Measurements from ENCODE around the gene UQCRC1.

DNA sequence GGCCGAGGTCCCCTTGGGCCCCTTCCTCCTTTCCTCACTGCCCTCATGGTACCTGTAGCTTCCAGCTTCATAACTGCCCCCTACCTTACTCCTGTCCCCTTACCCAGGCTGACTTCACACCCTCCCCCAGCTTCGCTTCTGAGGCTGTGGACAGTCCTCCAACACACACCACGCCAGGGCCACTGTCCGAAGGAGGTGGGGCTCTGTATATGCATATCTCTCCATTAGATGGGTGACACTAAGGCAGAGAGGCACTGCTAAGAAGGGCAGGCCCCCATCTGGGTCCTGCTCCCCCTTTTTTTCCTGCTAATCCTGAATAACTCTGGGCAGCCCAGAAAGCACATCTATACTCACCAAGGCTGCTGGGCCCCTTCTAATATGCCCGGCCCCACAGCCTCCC lies 13.3 kb downstream of the UQCRC1 start:
- TF ChIP-seq, protein P1, sequence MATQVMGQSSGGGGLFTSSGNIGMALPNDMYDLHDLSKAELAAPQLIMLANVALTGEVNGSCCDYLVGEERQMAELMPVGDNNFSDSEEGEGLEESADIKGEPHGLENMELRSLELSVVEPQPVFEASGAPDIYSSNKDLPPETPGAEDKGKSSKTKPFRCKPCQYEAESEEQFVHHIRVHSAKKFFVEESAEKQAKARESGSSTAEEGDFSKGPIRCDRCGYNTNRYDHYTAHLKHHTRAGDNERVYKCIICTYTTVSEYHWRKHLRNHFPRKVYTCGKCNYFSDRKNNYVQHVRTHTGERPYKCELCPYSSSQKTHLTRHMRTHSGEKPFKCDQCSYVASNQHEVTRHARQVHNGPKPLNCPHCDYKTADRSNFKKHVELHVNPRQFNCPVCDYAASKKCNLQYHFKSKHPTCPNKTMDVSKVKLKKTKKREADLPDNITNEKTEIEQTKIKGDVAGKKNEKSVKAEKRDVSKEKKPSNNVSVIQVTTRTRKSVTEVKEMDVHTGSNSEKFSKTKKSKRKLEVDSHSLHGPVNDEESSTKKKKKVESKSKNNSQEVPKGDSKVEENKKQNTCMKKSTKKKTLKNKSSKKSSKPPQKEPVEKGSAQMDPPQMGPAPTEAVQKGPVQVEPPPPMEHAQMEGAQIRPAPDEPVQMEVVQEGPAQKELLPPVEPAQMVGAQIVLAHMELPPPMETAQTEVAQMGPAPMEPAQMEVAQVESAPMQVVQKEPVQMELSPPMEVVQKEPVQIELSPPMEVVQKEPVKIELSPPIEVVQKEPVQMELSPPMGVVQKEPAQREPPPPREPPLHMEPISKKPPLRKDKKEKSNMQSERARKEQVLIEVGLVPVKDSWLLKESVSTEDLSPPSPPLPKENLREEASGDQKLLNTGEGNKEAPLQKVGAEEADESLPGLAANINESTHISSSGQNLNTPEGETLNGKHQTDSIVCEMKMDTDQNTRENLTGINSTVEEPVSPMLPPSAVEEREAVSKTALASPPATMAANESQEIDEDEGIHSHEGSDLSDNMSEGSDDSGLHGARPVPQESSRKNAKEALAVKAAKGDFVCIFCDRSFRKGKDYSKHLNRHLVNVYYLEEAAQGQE (IDR thresholded peaks at IDR 0.05; ENCODE audit: insufficient read depth in 1 of 2, low read depth in 2 of 2, low read length in 2 of 2), result no peak
- TF ChIP-seq POLR2AphosphoS5 (IDR thresholded peaks at IDR 0.05; ENCODE audit: low read depth, low read length) (no peak), SIN3A (IDR thresholded peaks at IDR 0.05; ENCODE audit: borderline replicate concordance, insufficient read depth, low read length) (no peak), TAF1 (IDR thresholded peaks at IDR 0.05; ENCODE audit: borderline replicate concordance, insufficient read depth, low read length) (no peak), FOXP2 (optimal IDR thresholded peaks at IDR 0.05; ENCODE audit: borderline replicate concordance, extremely low read depth, extremely low read length, insufficient read depth) (no peak)
